ENCODE data around the gene EGFLAM.

EGFLAM gene

GRCh38 chr5:38245307-38245706 lies 13.1 kb upstream of the EGFLAM start:
- H3K27me3 ChIP-seq (ENCODE audit: control insufficient read depth in 1 of 2, insufficient read depth in 2 of 2, low read length in 2 of 2): no peaks in the 10 kb centered on the region
- no peak overlapping the region for H3K27ac ChIP-seq (ENCODE audit: low read depth, low read length)
- no peak overlapping the region for H3K9ac ChIP-seq (ENCODE audit: low read length)
- no peaks in the 10 kb centered on the region for H3K36me3 ChIP-seq (ENCODE audit: insufficient read depth, low read length)
- no peaks in the 10 kb centered on the region for H3K4me1 ChIP-seq (ENCODE audit: insufficient read depth, low read length)
- no peaks in the 10 kb centered on the region for H3K9me3 ChIP-seq (ENCODE audit: low read length)
- H3K4me3 ChIP-seq (ENCODE audit: low read depth in 1 of 2, low read length in 2 of 2): no peak overlapping the region

DNA sequence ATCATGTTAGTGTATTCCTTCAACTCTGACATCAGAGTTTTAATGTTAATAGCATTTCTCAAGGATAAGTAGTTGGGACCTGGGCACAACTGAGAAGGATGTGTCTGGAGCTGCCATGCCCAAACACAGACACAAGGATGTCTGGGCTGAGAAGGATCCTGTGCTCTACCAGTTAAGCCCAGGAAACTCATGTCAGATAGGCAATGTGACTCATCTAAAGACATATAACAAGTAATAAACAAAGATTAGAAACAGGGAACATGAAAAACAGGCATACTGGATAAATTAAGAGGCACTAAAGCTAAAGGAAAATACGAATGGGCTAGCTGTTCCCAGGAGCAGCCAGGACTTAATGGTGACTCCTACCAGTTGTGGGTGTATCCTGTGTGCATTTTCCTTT lies 9.1 kb upstream of the EGFLAM start:
- Histone ChIP-seq H3K27ac (ENCODE audit: low read depth, low read length) (no peak overlapping the region), H3K4me3 (ENCODE audit: low read depth in 1 of 2, low read length in 2 of 2) (no peak overlapping the region), H3K9ac (ENCODE audit: low read length) (no peak overlapping the region), H3K36me3 (ENCODE audit: insufficient read depth, low read length) (no peaks in the 10 kb centered on the region), H3K27me3 (ENCODE audit: control insufficient read depth in 1 of 2, insufficient read depth in 2 of 2, low read length in 2 of 2) (no peaks in the 10 kb centered on the region), H3K4me1 (ENCODE audit: insufficient read depth, low read length) (no peaks in the 10 kb centered on the region), H3K9me3 (ENCODE audit: low read length) (no peaks in the 10 kb centered on the region)

GRCh38 chr5:38249812-38250211 lies 8.5 kb upstream of the EGFLAM start:
- Histone ChIP-seq H3K4me3 (ENCODE audit: low read depth in 1 of 2, low read length in 2 of 2) (no peak overlapping the region), H3K27ac (ENCODE audit: low read depth, low read length) (no peak overlapping the region), H3K9ac (ENCODE audit: low read length) (no peak overlapping the region), H3K4me1 (ENCODE audit: insufficient read depth, low read length) (no peaks in the 10 kb centered on the region), H3K27me3 (ENCODE audit: control insufficient read depth in 1 of 2, insufficient read depth in 2 of 2, low read length in 2 of 2) (no peaks in the 10 kb centered on the region), H3K9me3 (ENCODE audit: low read length) (no peaks in the 10 kb centered on the region), H3K36me3 (ENCODE audit: insufficient read depth, low read length) (no peaks in the 10 kb centered on the region)

DNA sequence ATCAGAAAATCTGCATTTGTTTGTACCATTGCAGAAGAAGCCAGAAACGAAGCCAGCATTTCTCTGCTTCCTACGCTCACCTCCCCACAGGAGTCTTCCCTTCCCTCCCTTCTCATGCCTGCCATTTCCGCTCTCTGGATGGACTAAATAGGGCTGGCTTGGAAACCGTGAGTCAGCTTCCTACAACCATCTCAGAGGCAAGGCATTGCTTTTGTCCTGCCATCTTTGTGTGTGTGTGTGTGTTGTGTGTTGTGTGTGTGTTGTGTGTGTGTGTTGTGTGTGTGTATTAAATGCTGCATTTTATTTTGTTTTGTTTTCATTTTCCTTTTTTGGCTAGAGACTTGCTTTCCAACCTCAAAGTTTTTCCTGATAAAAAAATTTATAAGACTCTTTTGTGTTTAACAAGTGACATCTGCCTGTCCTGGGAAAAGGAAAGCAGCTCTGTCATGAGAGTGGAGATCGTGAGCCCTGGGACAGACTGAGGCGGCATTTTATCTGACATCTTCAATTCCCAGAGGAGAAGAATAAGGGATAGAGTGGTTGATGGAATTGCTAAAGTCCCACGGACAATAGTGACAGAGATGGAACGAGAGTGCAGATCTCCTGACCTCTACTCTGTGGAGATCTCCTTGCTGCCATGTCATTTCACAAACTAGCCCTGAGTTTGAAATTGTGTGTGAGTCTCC lies 7.5 kb upstream of the EGFLAM start:
- Histone ChIP-seq H3K9me3 (ENCODE audit: low read length) (no peaks in the 10 kb centered on the region), H3K9ac (ENCODE audit: low read length) (no peak overlapping the region), H3K4me1 (ENCODE audit: insufficient read depth, low read length) (no peaks in the 10 kb centered on the region), H3K27me3 (ENCODE audit: control insufficient read depth in 1 of 2, insufficient read depth in 2 of 2, low read length in 2 of 2) (no peaks in the 10 kb centered on the region), H3K27ac (ENCODE audit: low read depth, low read length) (no peak overlapping the region), H3K36me3 (ENCODE audit: insufficient read depth, low read length) (no peaks in the 10 kb centered on the region), H3K4me3 (ENCODE audit: low read depth in 1 of 2, low read length in 2 of 2) (no peak overlapping the region)

GRCh38 chr5:38253759-38254158 lies 4.6 kb upstream of the EGFLAM start:
- Histone ChIP-seq H3K27me3 (ENCODE audit: control insufficient read depth in 1 of 2, insufficient read depth in 2 of 2, low read length in 2 of 2) (peaks cover 10 to 25% of the 10 kb centered on the region in 2 donors), H3K9ac (ENCODE audit: low read length) (no peak overlapping the region), H3K4me3 (ENCODE audit: low read depth in 1 of 2, low read length in 2 of 2) (no peak overlapping the region), H3K36me3 (ENCODE audit: insufficient read depth, low read length) (no peaks in the 10 kb centered on the region), H3K4me1 (ENCODE audit: insufficient read depth, low read length) (peaks cover 10% of the 10 kb centered on the region), H3K9me3 (ENCODE audit: low read length) (no peaks in the 10 kb centered on the region), H3K27ac (ENCODE audit: low read depth, low read length) (no peak overlapping the region)

DNA sequence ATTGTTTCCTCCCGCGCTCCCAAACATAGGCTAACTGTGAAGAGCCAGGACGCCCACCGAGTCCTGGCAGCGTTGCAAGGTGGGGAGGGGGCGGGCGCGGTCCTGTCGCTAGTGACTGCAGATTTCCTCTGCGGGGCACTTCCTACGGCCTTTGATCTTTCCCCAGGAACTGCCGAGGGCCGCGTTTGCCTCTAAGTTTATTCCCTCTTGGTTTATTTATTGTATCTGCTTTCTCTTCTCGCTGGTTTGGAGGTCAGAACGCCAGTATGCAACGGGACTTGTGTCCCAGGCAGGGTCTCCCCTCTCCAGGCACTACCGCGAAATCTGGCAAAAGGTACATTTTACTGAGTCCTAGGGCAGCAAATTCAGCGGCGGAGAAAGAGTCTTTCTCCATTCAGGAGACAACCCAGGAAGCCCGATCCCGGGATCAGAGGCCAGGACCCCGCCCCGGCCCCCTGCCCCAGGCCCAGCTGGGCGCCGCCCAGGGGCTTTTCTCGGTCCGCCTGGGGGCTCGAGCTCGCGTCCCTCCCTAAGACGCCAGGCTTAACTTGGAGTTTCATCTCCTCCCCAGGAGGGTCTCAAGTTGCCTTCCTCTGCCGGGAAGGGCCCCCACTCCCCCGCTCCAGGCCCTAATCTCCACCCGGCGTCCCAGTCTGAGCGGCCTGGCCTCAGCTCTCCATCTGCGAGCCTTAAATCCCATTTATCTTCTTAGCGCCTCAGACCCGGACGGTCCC lies 884 bp upstream of the EGFLAM start:
- Histone ChIP-seq H3K36me3 (ENCODE audit: insufficient read depth, low read length) (no peaks in the 10 kb centered on the region), H3K27me3 (ENCODE audit: control insufficient read depth in 1 of 2, insufficient read depth in 2 of 2, low read length in 2 of 2) (peaks cover 10 to 31% of the 10 kb centered on the region in 2 donors), H3K9ac (ENCODE audit: low read length) (no peak overlapping the region), H3K9me3 (ENCODE audit: low read length) (no peaks in the 10 kb centered on the region), H3K27ac (ENCODE audit: low read depth, low read length) (no peak overlapping the region), H3K4me3 (ENCODE audit: low read depth in 1 of 2, low read length in 2 of 2) (peak overlapping the region; percentile 41 to 45), H3K4me1 (ENCODE audit: insufficient read depth, low read length) (peaks cover 10% of the 10 kb centered on the region)

GRCh38 chr5:38258042-38258318 lies 379 bp upstream of the EGFLAM start:
- H3K36me3 ChIP-seq (ENCODE audit: insufficient read depth, low read length): no peaks in the 10 kb centered on the region
- H3K9ac ChIP-seq (ENCODE audit: low read length): no peak overlapping the region
- H3K4me3 ChIP-seq (ENCODE audit: low read depth in 1 of 2, low read length in 2 of 2): peak overlapping the region; percentile 41 to 45
- H3K27ac ChIP-seq (ENCODE audit: low read depth, low read length): no peak overlapping the region
- peaks cover 10% of the 10 kb centered on the region for H3K4me1 ChIP-seq (ENCODE audit: insufficient read depth, low read length)
- no peaks in the 10 kb centered on the region for H3K9me3 ChIP-seq (ENCODE audit: low read length)
- H3K27me3 ChIP-seq (ENCODE audit: control insufficient read depth in 1 of 2, insufficient read depth in 2 of 2, low read length in 2 of 2): peaks cover 10 to 31% of the 10 kb centered on the region in 2 donors

- H3K9me3 ChIP-seq (ENCODE audit: low read length): no peaks in the 10 kb centered on the region
Measured at GRCh38 chr5:38259062-38259808, 876 bp downstream of the EGFLAM start.

GRCh38 chr5:38259809-38260160 lies 1.4 kb downstream of the EGFLAM start:
- Histone ChIP-seq H3K4me1 (ENCODE audit: insufficient read depth, low read length) (peaks cover 10% of the 10 kb centered on the region), H3K4me3 (ENCODE audit: low read depth in 1 of 2, low read length in 2 of 2) (no peak overlapping the region), H3K27me3 (ENCODE audit: control insufficient read depth in 1 of 2, insufficient read depth in 2 of 2, low read length in 2 of 2) (peaks cover 10 to 31% of the 10 kb centered on the region in 2 donors), H3K9me3 (ENCODE audit: low read length) (no peaks in the 10 kb centered on the region), H3K36me3 (ENCODE audit: insufficient read depth, low read length) (no peaks in the 10 kb centered on the region), H3K9ac (ENCODE audit: low read length) (no peak overlapping the region), H3K27ac (ENCODE audit: low read depth, low read length) (no peak overlapping the region)

More at GRCh38 chr5:38259062-38259808, 876 bp downstream of the EGFLAM start:
- H3K4me3 ChIP-seq (ENCODE audit: low read depth in 1 of 2, low read length in 2 of 2): peak overlapping the region in 1 of 2 donors; percentile 45
- H3K36me3 ChIP-seq (ENCODE audit: insufficient read depth, low read length): no peaks in the 10 kb centered on the region
- H3K9ac ChIP-seq (ENCODE audit: low read length): no peak overlapping the region
- no peak overlapping the region for H3K27ac ChIP-seq (ENCODE audit: low read depth, low read length)
- H3K4me1 ChIP-seq (ENCODE audit: insufficient read depth, low read length): peaks cover 10% of the 10 kb centered on the region
- peaks cover 10 to 31% of the 10 kb centered on the region in 2 donors for H3K27me3 ChIP-seq (ENCODE audit: control insufficient read depth in 1 of 2, insufficient read depth in 2 of 2, low read length in 2 of 2)

GRCh38 chr5:38263983-38264382 lies 5.6 kb downstream of the EGFLAM start:
- Histone ChIP-seq H3K27ac (ENCODE audit: low read depth, low read length) (no peak overlapping the region), H3K9me3 (ENCODE audit: low read length) (no peaks in the 10 kb centered on the region), H3K4me1 (ENCODE audit: insufficient read depth, low read length) (no peaks in the 10 kb centered on the region), H3K9ac (ENCODE audit: low read length) (no peak overlapping the region), H3K27me3 (ENCODE audit: control insufficient read depth in 1 of 2, insufficient read depth in 2 of 2, low read length in 2 of 2) (peaks cover 0 to 14% of the 10 kb centered on the region in 2 donors), H3K36me3 (ENCODE audit: insufficient read depth, low read length) (no peaks in the 10 kb centered on the region), H3K4me3 (ENCODE audit: low read depth in 1 of 2, low read length in 2 of 2) (no peak overlapping the region)

DNA sequence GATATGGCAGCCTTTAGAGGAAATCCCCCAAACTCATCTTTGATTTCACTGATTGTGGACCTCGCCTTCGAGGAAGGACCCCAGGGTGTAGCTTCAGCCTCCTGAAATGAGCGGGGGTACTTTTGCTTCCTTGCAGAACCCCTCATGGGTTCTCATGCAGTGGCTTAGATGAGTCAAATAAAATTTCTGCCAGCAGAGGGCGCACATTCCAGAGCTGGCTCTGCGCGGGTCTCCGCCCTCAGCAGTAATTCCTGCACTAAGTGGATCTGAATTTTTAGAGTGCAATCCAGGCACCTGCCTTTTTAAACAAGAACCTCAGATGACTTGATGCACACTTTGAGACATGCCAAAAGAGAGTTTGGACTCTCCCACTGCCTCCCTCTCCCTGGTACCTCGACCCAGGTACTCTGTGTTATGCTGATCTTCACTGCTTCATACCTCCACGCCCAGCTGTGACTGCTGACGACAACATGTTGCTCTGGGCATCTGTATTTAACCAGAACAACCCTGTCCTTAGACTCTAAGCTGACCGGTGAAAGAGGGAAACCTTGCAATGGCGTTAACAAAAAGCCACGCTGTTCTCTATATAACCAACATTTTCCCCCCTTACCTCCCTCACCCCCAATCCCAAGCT lies 7.3 kb downstream of the EGFLAM start:
- H3K27me3 ChIP-seq (ENCODE audit: control insufficient read depth in 1 of 2, insufficient read depth in 2 of 2, low read length in 2 of 2): peaks cover 0 to 10% of the 10 kb centered on the region in 2 donors
- no peak overlapping the region for H3K4me3 ChIP-seq (ENCODE audit: low read depth in 1 of 2, low read length in 2 of 2)
- no peak overlapping the region for H3K27ac ChIP-seq (ENCODE audit: low read depth, low read length)
- no peaks in the 10 kb centered on the region for H3K9me3 ChIP-seq (ENCODE audit: low read length)
- H3K9ac ChIP-seq (ENCODE audit: low read length): no peak overlapping the region
- no peaks in the 10 kb centered on the region for H3K4me1 ChIP-seq (ENCODE audit: insufficient read depth, low read length)
- no peaks in the 10 kb centered on the region for H3K36me3 ChIP-seq (ENCODE audit: insufficient read depth, low read length)

Data from muscle layer of colon (tissue), 2 donors.